Endodermal cell (in vitro differentiated cells): ENCODE data around the gene TNFRSF14. TPM values are rescaled to one million over a fixed set of nuclear protein-coding genes. Genes with fewer than 3 reads are reported as not detected.

Source experiments
- DNase-seq: peaks from one replicate; pipeline ENCODE4 v3.0.0-alpha.2; 2017
- H3K27ac ChIP-seq: 2 replicates; pipeline ENCODE4 v1.5.1; 2013; ENCODE audit warnings: mild to moderate bottlenecking, low read depth, low read length, moderate library complexity
- H3K27me3 ChIP-seq: 2 replicates; pipeline ENCODE4 v1.6.1; 2013; ENCODE audit warnings: mild to moderate bottlenecking, low read length, moderate library complexity; ENCODE audit not compliant: insufficient read depth, control insufficient read depth, poor library complexity, severe bottlenecking
- H3K36me3 ChIP-seq: 2 replicates; pipeline ENCODE4 v1.7.0; 2013; ENCODE audit warnings: mild to moderate bottlenecking, low read length, moderate library complexity; ENCODE audit not compliant: control insufficient read depth, insufficient read depth
- H3K4me1 ChIP-seq: one replicate; pipeline ENCODE4 v1.7.0; 2013; ENCODE audit warnings: low read length; ENCODE audit not compliant: control insufficient read depth, insufficient read depth
- H3K4me3 ChIP-seq: 2 replicates; pipeline ENCODE4 v1.5.1; 2013; ENCODE audit warnings: mild to moderate bottlenecking, low read length, moderate library complexity
- H3K9ac ChIP-seq: 2 replicates; pipeline ENCODE4 v1.6.1; 2013; ENCODE audit warnings: mild to moderate bottlenecking, low read length, moderate library complexity; ENCODE audit not compliant: poor library complexity, severe bottlenecking; ENCODE audit errors: extremely low read depth
- H3K9me3 ChIP-seq: 2 replicates; pipeline ENCODE4 v1.6.1; 2013; ENCODE audit warnings: mild to moderate bottlenecking, low read length, moderate library complexity; ENCODE audit not compliant: control insufficient read depth
- H3K27ac Mint-ChIP-seq: 2 replicates; pipeline ENCODE4 v1.8.0; 2020; ENCODE audit warnings: mixed read lengths
- H3K27me3 Mint-ChIP-seq: 2 replicates; pipeline ENCODE4 v1.8.0; 2021; ENCODE audit warnings: mild to moderate bottlenecking, mixed read lengths; ENCODE audit not compliant: insufficient read depth
- H3K36me3 Mint-ChIP-seq: 2 replicates; pipeline ENCODE4 v1.8.0; 2020; ENCODE audit warnings: low read depth, mixed read lengths
- H3K4me1 Mint-ChIP-seq: 2 replicates; pipeline ENCODE4 v1.8.0; 2020; ENCODE audit warnings: mixed read lengths
- H3K4me3 Mint-ChIP-seq: 2 replicates; pipeline ENCODE4 v1.8.0; 2020; ENCODE audit warnings: mild to moderate bottlenecking, moderate library complexity, mixed read lengths
- H3K9me3 Mint-ChIP-seq: 2 replicates; pipeline ENCODE4 v1.8.0; 2020; ENCODE audit warnings: mild to moderate bottlenecking, mixed read lengths
- WGBS, 2 experiments: methylation state at CpG; one replicate each; pipeline versions ENCODE4 v1.1.5 to v1.1.7; 2013; ENCODE audit warnings: missing lambda C conversion rate in 2 of 2, mixed read lengths in 1 of 2; ENCODE audit not compliant: insufficient coverage in 1 of 2, insufficient read length in 1 of 2; 5-methylcytosine and 5-hydroxymethylcytosine counted together
- total RNA-seq, 2 donors: library from RNA; stranded (reverse); fragmentation: NEBNext Ultra II Directional in 1 of 2; extraction: Animal tissue kit (Norgen Biotek cat#: 25700) in 1 of 2; gene quantifications; 2 replicates in 1 of 2; 3 replicates in 1 of 2; pipeline ENCODE4 v1.2.1, GENCODE V29; 2021
- TF ChIP-seq, protein P1 (sequence below): fragments of 200-600 bp; sonication (generic); conservative IDR thresholded peaks from 2 replicates; pipeline ENCODE4 v1.5.0; 2021; ENCODE audit warnings: antibody characterized with exemption, mild to moderate bottlenecking

Gene TNFRSF14
- total RNA-seq, 2 donors from 2014 or later, result 0.29 to 0.46 TPM

DNA sequence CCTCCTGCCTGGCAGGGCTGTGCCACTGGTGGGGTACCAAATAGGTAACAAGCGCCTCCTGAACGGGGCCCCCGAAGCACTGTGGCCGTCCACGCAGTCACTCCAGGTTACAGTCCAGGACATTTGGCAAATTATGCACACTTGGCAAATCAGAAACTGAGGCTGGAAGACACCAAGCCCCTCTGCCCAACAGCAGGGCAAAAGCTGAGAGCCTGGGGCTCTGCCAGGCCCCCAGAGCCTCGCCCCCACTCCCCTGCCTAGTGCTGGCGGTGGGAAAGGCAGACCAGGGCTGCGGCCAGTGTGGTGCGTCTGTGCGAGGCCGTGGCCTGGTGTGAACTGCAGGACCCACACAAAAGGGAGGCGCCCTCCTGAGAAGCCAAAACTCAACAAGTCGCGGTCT, 39.2 kb upstream of the TNFRSF14 start:
- peaks cover 30% of the 10 kb centered on the region for H3K36me3 ChIP-seq

DNA sequence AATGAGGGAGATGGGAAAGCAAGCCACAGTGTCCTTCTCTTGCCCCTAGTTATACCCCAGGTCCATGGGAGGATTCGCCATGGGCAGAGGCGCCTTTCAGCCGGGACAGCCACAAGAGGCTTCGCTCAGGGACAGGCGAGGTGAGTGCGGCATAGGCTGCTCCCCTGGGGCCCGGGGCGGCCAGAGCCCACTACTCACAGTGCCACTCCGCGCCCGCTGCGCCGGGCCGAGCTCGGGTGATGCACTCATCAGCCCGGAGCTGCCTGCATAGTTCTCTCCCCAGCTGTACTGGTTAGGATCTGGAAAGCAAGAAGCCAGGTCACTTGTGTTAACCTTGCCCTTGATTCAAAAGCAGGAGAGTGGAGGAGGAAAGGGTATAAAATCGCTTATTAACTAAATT, 38.2 kb upstream of the TNFRSF14 start:
- H3K4me3 Mint-ChIP-seq, result no peak overlapping the region
- no peak for DNase-seq
- Histone ChIP-seq H3K27me3 (no peaks in the 10 kb centered on the region), H3K9ac (no peak overlapping the region), H3K4me3 (no peak overlapping the region), H3K4me1 (no peaks in the 10 kb centered on the region), H3K36me3 (peaks cover 35% of the 10 kb centered on the region), H3K27ac (no peak overlapping the region), H3K9me3 (no peaks in the 10 kb centered on the region)
- no peaks in the 10 kb centered on the region for H3K4me1 Mint-ChIP-seq
- TF ChIP-seq, protein P1, sequence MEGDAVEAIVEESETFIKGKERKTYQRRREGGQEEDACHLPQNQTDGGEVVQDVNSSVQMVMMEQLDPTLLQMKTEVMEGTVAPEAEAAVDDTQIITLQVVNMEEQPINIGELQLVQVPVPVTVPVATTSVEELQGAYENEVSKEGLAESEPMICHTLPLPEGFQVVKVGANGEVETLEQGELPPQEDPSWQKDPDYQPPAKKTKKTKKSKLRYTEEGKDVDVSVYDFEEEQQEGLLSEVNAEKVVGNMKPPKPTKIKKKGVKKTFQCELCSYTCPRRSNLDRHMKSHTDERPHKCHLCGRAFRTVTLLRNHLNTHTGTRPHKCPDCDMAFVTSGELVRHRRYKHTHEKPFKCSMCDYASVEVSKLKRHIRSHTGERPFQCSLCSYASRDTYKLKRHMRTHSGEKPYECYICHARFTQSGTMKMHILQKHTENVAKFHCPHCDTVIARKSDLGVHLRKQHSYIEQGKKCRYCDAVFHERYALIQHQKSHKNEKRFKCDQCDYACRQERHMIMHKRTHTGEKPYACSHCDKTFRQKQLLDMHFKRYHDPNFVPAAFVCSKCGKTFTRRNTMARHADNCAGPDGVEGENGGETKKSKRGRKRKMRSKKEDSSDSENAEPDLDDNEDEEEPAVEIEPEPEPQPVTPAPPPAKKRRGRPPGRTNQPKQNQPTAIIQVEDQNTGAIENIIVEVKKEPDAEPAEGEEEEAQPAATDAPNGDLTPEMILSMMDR, result no peak
- 96% methylated on average over 15 to 17 of the region's 17 CpGs for WGBS, 2 experiments
- H3K27ac Mint-ChIP-seq, result no peak overlapping the region
- peaks cover 31% of the 10 kb centered on the region for H3K36me3 Mint-ChIP-seq
- H3K9me3 Mint-ChIP-seq, result no peaks in the 10 kb centered on the region
- no peaks in the 10 kb centered on the region for H3K27me3 Mint-ChIP-seq

More for the DNA sequence above, 39.2 kb upstream of the TNFRSF14 start:
- Mint-ChIP-seq H3K4me3 (no peak overlapping the region), H3K27ac (no peak overlapping the region), H3K27me3 (no peaks in the 10 kb centered on the region), H3K9me3 (no peaks in the 10 kb centered on the region), H3K36me3 (peaks cover 31% of the 10 kb centered on the region), H3K4me1 (no peaks in the 10 kb centered on the region)
- 95 to 99% methylated on average over 13 to 14 of the region's 14 CpGs for WGBS, 2 experiments
- Histone ChIP-seq H3K27ac (no peak overlapping the region), H3K9me3 (no peaks in the 10 kb centered on the region), H3K4me3 (no peak overlapping the region), H3K9ac (no peak overlapping the region), H3K4me1 (no peaks in the 10 kb centered on the region), H3K27me3 (no peaks in the 10 kb centered on the region)
- TF ChIP-seq, protein P1, result no peak
- DNase-seq, result no peak

DNA sequence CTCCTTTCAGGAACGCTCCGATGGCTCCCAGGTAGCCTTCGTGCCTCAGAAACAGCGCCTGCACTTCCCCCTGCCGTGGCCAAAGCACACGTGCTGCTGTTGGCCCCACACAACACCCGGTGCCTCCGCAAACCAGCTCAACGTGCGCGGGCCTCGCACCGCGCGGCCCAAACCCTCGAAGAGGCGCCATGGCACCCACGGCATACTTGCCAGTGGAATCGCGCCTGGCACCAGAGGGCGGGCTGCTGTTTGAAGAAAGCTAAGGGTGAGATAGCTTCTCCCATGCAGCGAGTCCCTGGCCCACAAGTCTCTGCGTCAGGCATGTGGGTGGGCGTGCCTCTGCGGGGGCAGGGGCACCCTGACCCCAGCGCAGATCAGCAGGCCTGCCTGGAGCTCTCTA, 37.6 kb upstream of the TNFRSF14 start:
- Histone ChIP-seq H3K4me1 (no peaks in the 10 kb centered on the region), H3K36me3 (peaks cover 37% of the 10 kb centered on the region), H3K9me3 (no peaks in the 10 kb centered on the region), H3K27me3 (no peaks in the 10 kb centered on the region), H3K4me3 (no peak overlapping the region), H3K27ac (no peak overlapping the region), H3K9ac (no peak overlapping the region)
- TF ChIP-seq, protein P1, result no peak
- no peak overlapping the region for H3K4me3 Mint-ChIP-seq
- H3K36me3 Mint-ChIP-seq, result peaks cover 31% of the 10 kb centered on the region
- no peaks in the 10 kb centered on the region for H3K27me3 Mint-ChIP-seq
- 94 to 95% methylated on average over 26 of the region's 26 CpGs for WGBS, 2 experiments
- H3K27ac Mint-ChIP-seq, result no peak overlapping the region
- H3K4me1 Mint-ChIP-seq, result no peaks in the 10 kb centered on the region
- DNase-seq, result no peak
- H3K9me3 Mint-ChIP-seq, result no peaks in the 10 kb centered on the region
